RPMI7951 (cell line): Measurements from ENCODE around the gene NUDT4. TPM values are rescaled to one million over a fixed set of nuclear protein-coding genes. Genes with fewer than 3 reads are reported as not detected.
"Not testable (repeated sequence)": the region's sequence is repeated elsewhere in the genome, so short reads cannot be mapped to it uniquely, and the experiment has no call there.

ENCODE experiments used
- DNase-seq: peaks from one replicate; pipeline ENCODE4 v3.0.0-alpha.2; 2012; ENCODE audit warnings: low read depth
- total RNA-seq: library from RNA; depleted of rRNA; stranded (reverse); fragments of >200 nt; shearing (Covaris generic); gene quantifications from 2 replicates; pipeline ENCODE4 v1.2.3, GENCODE V29; 2014

Gene NUDT4
- total RNA-seq, 1 experiment from 2014 or later, result 40.5 TPM

DNA sequence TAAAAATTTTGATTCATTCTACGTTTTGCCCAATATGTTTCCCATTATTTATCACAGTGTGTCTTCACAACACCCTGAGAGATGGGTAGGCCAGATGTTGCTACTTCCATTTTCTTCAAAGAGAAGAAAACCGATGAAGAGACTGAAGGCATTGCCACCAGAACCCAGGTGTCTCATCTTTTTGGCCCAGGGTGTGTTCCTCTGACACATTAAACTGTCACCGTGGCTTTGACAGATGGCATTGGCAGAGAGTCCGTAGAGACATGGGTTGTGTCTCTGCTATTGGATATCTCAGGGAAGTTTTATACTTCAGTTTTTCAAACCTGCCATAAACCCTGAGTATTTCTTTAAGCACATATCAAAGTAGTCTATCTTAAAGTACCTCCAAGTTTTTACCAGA lies 11.3 kb upstream of the NUDT4 start:
- DNase-seq, result no peak

DNA sequence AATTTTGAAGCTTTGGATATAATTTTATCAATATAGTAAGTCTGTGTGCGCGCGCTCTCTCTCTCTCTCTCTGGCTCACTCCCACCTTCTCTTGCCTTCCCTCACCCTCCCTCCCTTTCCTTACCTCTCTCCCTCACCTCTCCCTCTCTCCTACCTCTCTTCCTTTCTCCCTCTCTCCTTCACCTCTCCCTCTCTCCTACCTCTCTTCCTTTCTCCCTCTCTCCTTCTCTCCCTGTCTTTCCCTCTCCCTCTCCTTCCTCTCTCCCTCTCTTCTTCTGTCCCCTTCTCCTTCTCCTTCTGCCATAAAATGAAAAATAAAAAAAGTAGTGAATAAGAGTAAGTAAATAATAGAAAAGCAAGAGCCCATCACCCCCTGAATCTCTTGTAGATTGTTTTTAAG lies 9.0 kb upstream of the NUDT4 start:
- no peak for DNase-seq

DNA sequence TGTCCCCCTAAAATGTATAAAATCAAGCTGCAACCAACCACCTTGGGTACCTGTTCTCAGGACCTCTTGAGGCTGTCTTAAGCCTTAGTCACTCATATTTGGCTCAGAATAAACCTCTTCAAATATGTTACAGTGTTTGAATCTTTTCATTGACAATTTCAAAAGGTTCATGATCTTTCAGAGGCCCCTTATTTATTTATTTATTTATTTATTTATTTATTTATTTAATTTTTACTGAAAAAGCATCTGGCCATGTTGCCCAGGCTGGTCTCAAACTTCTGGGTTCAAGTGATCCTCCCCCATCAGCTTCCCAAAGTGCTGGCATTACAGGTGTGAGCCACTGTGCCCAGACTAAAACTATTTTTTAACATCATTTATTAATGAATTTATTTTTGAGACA lies 8.2 kb upstream of the NUDT4 start:
- DNase-seq, result no peak

DNA sequence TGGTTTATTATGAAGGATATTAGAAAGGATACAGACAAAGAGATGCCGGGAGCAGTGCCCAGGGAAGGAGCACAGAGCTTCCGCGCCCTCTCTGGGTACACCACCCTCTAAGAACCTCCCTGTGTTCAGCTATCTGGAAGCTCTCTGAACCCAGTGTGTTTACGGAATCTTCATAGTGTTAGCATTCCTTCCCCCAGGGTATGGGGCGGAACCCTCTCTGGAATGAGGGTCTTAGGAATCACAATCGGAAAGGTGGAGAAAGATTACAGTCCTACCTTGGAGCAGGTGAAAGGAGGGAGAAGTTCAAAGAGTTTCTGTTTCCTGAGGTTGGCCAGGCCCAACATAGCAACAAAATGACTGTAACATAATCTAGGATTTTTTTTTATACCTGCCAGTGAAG lies 6.8 kb upstream of the NUDT4 start:
- no peak for DNase-seq

DNA sequence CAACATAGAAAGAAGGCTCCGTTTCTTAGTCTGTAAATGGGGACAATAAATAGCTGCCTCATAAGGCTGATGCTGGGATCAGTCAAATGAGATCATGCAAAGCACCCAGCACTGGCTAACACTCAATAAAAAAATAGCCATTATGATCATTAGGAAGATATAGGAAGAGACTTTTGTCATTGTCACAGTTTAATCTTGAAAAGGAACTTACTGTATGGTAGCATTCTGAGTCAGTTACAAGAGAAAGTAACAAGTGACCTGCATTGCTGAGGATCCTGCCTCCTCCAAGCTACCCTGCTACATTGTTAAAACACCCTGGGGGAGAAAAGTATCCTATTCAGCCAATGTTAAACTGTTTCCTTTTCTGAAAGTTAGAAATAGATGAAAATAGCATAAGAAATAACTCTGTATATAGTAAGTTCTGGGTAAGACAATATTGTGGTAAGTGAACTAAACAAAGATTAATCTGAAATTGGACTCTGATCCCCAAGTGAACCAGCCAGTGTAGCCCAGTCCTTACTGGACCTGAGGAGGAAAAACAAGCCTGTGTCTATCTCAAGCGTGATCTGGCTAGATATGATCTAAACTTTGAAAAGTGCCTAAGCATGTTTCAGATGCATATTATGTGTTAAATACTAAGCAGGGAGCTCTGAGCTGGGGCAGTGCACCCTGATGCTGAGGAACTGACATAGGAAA lies 3.6 kb upstream of the NUDT4 start:
- DNase-seq, result no peak

DNA sequence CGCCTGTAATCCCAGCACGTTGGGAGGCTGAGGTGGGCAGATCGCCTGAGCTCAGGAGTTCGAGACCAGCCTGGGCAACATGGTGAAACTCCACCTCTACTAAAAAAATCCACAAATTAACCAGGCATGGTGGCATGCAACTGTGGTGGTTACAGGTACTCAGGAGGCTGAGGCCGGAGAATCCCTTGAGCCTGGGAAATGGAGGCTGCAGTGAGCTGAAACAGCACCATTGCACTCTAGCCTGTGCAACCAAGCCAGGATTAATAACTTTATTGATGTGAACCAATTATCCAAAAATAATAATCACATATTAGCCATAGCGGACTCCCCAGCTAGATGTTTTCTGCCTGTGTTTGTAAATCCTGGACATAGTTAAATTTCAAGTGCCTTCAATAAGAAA lies 1.8 kb upstream of the NUDT4 start:
- DNase-seq, result no peak

DNA sequence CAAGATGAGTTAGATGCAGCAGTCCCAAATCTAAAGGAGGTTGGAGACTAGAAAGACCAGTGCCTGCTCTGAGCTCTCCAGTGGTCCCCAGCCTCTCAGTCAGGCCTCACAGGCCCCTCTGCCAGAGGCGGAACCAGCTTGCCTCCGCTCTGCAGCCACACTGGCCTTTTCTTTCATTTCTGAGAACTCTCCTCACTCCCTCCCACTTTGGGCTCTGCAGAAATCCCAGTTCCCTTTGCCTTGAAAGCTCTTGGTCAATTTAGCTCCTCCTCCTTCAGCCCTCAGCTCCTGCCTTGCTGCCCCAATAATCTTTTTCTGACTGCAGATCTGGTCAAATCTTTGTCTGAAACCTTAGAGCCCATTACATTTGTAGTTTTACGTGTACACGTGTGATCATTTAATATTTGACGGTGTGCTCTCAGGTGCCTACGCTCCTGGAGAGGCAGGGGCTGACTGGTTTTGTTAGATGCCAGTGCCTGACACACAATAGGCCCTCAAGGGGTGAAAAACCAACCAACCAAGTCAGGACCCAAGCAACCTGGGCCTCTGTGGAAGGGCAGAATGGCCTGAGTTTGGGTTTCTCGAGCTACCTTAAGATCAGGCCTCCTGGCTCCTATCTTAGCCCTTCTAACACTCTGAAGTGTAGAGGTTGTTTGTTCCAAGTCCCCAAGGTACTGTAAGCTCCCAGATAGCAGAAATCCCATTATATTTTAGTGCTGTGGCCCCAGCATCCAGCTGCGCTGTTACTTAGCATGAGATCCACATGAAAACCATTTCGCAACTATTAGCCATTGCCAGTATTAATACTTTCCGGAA lies 1.1 kb upstream of the NUDT4 start:
- DNase-seq, result peak; percentile 65

DNA sequence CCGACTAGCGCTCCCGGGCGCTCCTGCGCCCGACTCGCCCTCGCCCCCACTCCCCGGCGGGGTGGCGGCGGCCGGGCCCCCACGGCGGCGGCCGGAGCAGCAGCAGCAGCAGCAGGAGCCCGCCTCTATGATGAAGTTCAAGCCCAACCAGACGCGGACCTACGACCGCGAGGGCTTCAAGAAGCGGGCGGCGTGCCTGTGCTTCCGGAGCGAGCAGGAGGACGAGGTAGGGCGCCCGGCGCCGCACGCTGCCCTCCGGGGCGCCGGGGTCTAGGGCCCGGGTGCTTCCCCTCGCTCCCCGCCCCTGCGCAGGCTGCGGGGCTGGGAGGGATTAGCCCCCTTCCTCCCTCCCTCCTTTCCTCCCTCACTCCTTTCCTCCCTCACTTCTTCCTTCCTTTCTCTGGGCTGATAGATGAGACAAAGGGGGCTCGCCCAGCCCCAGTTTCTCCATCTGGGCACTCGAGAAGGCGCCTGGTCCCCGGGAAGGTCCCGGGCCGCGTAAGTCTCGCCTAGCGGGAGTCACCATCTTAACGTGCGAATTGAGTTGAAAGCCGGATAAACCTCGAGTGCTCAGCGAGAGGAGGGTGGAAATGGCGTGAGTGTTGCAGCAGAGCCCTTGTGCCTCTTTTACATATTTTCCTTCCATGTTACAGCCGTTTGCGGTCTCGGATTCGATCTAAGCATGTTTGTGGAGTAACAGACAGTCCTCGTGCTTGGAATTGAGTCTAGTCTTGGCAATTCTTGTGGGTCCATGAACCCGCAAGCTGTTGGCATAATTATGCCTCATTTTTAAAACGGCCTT lies 672 bp downstream of the NUDT4 start:
- DNase-seq, result peak; percentile 61

DNA sequence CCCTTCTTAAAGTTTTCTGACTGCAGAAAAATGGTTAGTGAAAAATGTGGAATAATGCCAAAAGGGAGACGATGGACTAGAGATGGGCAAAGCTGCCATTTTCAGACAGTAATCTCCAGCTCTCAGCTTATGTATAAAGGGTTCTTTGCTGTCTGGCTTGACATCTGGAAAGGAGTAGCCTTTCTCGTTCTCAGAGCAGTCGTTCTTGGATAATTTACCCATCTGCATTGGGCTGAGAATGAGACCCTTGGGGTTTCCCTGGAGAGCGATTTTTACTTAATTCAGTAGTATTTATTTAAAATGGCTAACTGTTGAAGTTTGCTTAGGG lies 1.2 kb downstream of the NUDT4 start:
- no peak for DNase-seq

DNA sequence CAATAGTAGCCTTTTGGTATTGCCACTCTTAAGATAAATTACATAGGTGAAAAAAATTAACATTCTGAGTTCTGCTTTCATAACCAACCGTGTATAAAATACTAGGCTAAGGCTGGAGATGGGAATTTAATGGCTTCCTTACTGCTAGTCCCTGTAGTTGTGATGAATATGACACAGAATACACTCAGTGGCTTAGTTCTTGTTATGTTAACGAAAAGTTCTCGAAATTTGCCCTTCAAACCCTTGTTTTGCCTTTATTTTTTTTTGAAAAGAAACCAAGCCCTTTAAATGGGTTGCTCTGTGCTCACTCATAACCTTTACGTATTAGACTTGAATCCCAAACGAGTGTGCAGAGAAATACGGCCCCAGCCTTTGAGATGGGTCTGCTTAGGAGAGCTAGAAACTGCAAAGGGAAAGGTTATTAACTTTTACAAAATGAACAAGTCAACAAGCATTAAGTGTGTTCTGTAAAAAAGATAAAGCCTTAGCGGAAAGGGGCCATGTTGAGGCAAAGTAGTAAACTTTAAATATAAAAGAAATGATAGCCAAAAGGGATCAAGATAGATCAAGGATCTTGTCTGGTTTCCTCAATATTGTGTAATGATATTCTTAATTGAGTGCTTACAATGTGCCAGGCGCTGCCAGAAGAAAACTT lies 1.7 kb downstream of the NUDT4 start:
- DNase-seq, result no peak

DNA sequence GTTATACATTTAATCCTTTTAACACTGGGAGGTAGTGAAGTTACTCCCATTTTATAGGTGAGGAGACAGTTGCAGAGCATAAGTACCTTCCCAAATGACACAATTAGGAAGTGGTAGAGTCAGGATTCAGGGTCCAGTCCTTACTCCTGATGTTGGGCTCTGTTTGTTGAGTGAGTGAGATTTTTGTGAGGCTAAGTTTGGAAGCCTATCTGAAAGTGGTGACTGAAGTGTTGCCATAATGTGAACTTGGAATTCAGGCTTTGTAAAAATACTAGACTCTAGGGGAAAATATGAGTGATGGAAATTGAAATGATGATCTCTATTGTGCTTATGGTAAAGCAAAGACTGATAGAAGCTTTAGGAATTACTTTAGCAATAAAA lies 2.2 kb downstream of the NUDT4 start:
- DNase-seq, result no peak

DNA sequence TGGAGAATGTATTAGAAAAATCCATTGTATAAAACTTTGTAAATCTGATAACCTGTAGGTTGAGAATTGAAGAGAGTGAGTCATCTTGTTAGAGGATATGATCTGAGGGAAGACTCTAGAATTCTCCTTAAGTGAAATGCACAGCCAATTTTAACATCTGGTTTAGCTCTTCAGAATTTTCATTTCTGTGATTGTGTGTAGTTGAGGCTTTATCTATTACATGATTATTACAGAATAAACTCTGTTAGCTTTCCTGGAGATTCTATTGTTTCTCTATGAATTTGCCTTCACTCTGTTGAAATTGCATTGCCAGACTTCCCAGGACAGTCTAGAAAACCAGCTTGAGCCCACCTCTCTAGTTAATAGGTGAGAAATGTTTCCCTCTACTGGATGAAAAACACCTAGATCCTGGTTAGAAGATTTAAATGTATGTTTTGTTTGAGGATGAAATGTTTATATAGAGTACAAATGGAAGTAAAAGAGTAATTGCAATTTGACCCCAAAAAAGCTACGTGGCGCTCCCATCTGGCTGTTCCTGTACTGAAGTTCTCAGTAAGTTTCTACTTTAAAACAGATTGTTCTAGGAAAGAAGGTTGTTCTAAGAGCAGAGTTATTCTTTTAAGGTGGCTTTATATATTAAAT lies 2.9 kb downstream of the NUDT4 start:
- DNase-seq, result peak; percentile 33

DNA sequence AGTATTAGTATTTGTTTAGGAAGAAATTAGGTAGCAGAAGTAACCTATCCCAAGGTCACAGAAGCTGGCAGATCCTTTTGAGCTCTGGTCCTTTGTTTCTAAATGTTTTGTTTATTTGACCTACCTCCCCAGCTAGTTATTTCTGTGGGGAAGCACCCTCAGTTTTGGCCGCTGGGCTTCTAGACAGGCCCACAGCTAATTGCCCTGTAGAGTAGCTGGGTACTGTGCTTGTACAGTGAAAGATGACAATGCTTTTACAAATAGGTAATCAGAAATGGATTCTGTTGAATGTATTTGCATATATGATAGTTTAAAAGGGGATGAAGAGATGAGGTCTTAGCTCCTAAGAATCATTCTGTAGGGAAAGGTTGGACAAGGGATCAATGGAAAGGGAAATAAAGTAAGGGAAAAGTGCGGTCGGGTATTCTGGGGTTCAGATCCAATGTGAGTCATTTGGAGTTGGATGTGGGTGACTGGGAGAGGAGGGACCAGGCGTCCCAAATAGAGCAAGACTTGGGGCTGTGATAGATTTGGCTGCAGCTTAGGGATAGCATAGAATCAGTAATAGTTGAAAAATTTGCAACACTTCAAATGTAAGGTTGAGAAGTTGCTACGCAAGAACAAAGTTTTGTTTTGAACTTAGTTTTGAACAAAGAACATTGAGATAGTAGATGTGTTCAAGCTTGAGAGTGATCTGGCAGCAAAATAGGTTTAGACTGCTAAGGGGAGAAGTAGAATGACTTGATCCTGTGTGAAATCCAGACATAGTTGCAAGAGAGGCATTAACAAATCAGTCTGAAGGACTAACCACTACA lies 3.6 kb downstream of the NUDT4 start:
- DNase-seq, result no peak

DNA sequence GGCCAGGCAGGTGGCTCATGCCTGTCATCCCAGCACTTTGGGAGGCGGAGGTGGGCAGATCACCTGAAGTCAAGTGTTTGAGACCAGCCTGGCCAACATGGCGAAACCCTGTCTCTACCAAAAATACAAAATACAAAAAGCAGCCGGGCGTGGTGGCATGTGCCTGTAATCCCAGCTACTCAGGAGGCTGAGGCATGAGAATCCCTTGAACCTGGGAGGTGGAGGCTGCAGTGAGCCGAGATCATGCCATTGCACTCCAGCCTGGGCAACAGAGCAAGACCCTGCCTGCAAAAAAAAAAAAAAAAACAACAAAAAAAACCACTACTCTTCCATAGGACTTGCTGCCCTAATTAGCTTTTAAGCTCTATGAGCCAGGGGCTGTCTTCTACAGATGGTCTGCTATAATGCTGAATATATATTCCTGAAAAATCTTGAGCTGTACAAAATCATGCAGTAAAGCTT lies 4.3 kb downstream of the NUDT4 start:
- DNase-seq, result not testable (repeated sequence)

DNA sequence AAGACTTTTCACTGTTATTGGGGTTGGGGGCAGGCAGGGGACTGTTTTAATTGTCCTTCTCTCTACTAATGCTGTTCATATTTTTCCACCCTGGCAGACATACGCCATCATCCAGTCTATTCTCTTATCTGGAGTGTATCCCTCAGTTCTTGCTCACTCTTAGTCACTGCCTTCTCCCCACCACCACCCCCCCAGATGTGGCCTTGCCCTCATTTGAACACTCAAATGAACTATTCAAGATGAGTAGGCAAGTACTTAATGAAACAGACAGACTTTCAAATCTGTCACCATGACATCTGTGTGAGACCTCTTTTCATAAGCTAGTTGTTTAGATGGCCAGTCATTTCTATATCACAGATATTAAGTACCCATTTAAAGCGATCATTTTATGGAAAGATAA lies 10.1 kb downstream of the NUDT4 start:
- peak; percentile 67 for DNase-seq

DNA sequence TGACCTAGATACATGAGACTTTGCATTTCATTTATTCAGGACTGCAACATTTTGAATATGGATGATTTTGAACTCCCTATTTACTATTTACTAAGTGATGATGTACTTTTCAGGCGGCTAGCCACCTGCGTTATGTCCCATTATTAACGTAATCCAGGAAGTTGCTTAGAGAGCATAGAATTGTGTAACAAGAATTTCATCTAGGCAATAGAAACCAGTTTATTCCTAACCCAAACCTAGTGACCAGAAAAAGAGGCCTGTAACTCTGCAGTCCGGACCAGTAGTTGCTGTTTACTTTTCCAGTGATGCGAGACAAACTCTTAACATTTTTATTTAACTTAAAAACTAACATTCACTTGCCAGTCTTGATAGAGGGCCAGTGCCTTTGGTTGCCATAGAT lies 12.3 kb downstream of the NUDT4 start:
- no peak for DNase-seq

DNA sequence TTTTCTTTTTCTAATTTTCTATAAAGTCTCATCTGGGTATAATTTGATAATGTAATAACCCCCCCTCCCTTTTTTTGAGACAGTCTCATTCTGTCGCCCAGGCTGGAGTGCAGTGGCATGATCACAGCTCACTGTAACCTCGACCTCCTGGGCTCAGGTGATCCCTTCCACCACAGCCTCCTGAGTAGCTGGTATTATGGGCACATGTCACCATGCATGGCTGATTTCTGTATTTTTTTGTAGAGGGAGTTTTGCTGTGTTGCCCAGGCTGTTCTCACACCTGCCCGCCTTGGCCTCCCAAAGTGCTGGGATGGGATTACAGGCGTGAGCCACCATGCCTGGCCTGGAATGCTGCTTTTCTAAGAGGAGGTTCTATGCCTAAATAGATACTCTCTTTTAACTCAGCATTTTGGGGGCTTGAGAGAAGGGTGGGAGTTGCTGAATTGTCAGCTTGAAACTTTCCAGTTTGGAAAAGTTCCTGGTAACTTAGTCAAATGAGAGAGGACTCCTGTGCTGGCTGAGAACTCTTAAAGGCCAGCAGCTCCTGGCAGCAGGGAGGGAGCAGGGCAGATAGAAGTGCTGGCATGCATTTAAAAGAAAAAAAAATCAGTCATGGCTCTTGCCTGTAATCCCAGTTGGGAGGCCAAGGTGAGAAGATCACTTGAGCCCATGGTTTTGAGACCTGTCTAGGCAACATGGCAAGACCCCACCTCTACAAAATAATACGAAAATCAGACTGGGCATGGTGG lies 13.0 kb downstream of the NUDT4 start:
- no peak for DNase-seq

DNA sequence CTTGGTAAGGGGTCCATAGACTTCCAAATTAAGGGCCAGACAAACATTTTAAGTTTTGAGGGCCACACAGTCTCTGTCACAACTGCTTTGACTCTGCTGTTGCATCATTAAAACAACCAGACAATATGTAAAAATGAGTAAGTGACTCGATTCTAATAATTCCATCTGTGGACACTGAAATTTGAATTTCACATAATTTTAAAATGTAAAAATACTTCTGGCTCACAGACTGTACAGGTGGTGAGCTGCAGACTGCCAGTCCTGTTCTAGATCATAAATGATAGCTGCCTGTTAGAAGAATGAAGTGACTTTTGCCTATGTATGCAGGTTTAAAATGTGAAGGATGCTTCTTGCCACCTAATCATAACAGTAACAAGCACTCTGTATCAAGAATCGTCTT lies 15.7 kb downstream of the NUDT4 start:
- DNase-seq, result no peak

DNA sequence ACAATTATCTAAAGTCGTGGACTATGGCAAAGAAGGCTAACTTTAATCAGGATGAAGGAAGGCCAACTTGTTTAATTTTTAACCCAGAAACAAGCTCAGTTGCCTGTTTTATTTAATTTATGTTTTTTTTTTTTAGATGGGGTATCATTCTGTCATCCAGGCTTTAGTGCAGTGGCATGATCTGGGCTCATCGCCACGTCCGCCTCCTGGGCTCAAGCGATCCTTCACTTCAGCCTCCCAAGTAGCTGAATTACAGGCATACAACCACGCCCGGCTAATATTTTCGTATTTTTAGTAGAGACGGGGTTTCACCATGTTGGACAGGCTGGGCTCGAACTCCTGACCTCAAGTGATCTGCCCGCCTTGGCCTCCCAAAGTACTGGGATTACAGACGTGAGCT lies 19.7 kb downstream of the NUDT4 start:
- DNase-seq, result no peak
